HepG2 (cell line): ENCODE results near the gene CAPN9. TPM values are rescaled to one million over a fixed set of nuclear protein-coding genes. Genes with fewer than 3 reads are reported as not detected.
A peak's percentile ranks its signal among the peaks of the same experiment; 100 is the strongest.

Source experiments
- BORCS8-MEF2B ChIP-seq: sonication (generic); formaldehyde crosslinking; IDR thresholded peaks from 2 replicates; pipeline ENCODE4 v1.8.0; 2022; ENCODE audit warnings: mild to moderate bottlenecking, missing genetic modification reagents
- CBX2 ChIP-seq, 2 experiments: fragments of 200-600 bp in 1 of 2; sonication (generic); formaldehyde crosslinking in 1 of 2; IDR thresholded peaks; 2 replicates each; pipeline versions ENCODE4 v1.7.0 to v1.8.1; 2018 to 2022; ENCODE audit warnings: low read depth in 2 of 2, low read length in 1 of 2, mild to moderate bottlenecking in 1 of 2, missing genetic modification reagents in 1 of 2
- CCAR2 ChIP-seq: fragments of 200-400 bp; formaldehyde crosslinking; optimal IDR thresholded peaks from 2 replicates; pipeline ENCODE3; 2018; ENCODE audit warnings: low read depth, mild to moderate bottlenecking, low read length, moderate library complexity
- EEA1 ChIP-seq: sonication (generic); formaldehyde crosslinking; IDR thresholded peaks from 2 replicates; pipeline ENCODE4 v1.5.1; 2020; ENCODE audit warnings: mild to moderate bottlenecking, missing genetic modification reagents, borderline replicate concordance
- FOSL1 ChIP-seq: sonication (generic); formaldehyde crosslinking; IDR thresholded peaks from 2 replicates; pipeline ENCODE4 v1.9.0; 2021; ENCODE audit warnings: missing genetic modification reagents, borderline replicate concordance
- GLI4 ChIP-seq: sonication (generic); formaldehyde crosslinking; IDR thresholded peaks from 2 replicates; pipeline ENCODE4 v1.5.1; 2020; ENCODE audit warnings: missing genetic modification reagents, mild to moderate bottlenecking, moderate library complexity, borderline replicate concordance
- HMGXB4 ChIP-seq, 2 experiments: sonication (generic) in 1 of 2; formaldehyde crosslinking in 1 of 2; IDR thresholded peaks; 2 replicates each; pipeline versions ENCODE4 v1.4.0 to v1.6.1; 2018 to 2020; ENCODE audit warnings: missing genetic modification reagents in 2 of 2, borderline replicate concordance in 1 of 2, low read depth in 1 of 2, mild to moderate bottlenecking in 1 of 2, missing biosample characterization in 1 of 2
- MLX ChIP-seq: IDR thresholded peaks from 2 replicates; pipeline ENCODE4 v1.6.1; 2016
- MTERF4 ChIP-seq: sonication (generic); formaldehyde crosslinking; IDR thresholded peaks from 2 replicates; pipeline ENCODE4 v1.8.0; 2023; ENCODE audit warnings: mild to moderate bottlenecking, missing genetic modification reagents
- PITX1 ChIP-seq: sonication (generic); formaldehyde crosslinking; IDR thresholded peaks from 2 replicates; pipeline ENCODE4 v1.5.1; 2020; ENCODE audit warnings: mild to moderate bottlenecking, missing genetic modification reagents
- SMAD9 ChIP-seq: sonication (generic); formaldehyde crosslinking; IDR thresholded peaks from 2 replicates; pipeline ENCODE4 v1.5.1; 2020; ENCODE audit warnings: mild to moderate bottlenecking, missing genetic modification reagents
- TP53 ChIP-seq: sonication (generic); formaldehyde crosslinking; conservative IDR thresholded peaks from 2 replicates; pipeline ENCODE4 v1.4.0; 2020; ENCODE audit warnings: missing genetic modification reagents
- TRAFD1 ChIP-seq: sonication (generic); formaldehyde crosslinking; IDR thresholded peaks from 2 replicates; pipeline ENCODE4 v1.5.1; 2020; ENCODE audit warnings: missing genetic modification reagents, mild to moderate bottlenecking, borderline replicate concordance
- XBP1 ChIP-seq: sonication (generic); formaldehyde crosslinking; IDR thresholded peaks from 2 replicates; pipeline ENCODE4 v1.5.0; 2020; ENCODE audit warnings: missing genetic modification reagents
- ZBTB20 ChIP-seq: sonication (generic); formaldehyde crosslinking; IDR thresholded peaks from 2 replicates; pipeline ENCODE4 v1.8.1; 2023; ENCODE audit warnings: missing genetic modification reagents, low read depth, mild to moderate bottlenecking, borderline replicate concordance
- ZBTB8A ChIP-seq: sonication (generic); formaldehyde crosslinking; IDR thresholded peaks from 2 replicates; pipeline ENCODE4 v1.4.0; 2020; ENCODE audit warnings: mild to moderate bottlenecking, low read depth, missing genetic modification reagents, borderline replicate concordance
- ZNF101 ChIP-seq: sonication (generic); formaldehyde crosslinking; IDR thresholded peaks from 2 replicates; pipeline ENCODE4 v1.4.0; 2020; ENCODE audit warnings: mild to moderate bottlenecking, low read depth, missing genetic modification reagents, borderline replicate concordance
- ZNF263 ChIP-seq: sonication (generic); formaldehyde crosslinking; IDR thresholded peaks from 2 replicates; pipeline ENCODE4 v1.4.0; 2020; ENCODE audit warnings: missing genetic modification reagents
- ZNF337 ChIP-seq: sonication (generic); formaldehyde crosslinking; IDR thresholded peaks from 2 replicates; pipeline ENCODE4 v1.5.1; 2020; ENCODE audit warnings: missing genetic modification reagents, low read depth, mild to moderate bottlenecking, borderline replicate concordance
- ZNF546 ChIP-seq: sonication (generic); formaldehyde crosslinking; conservative IDR thresholded peaks from 2 replicates; pipeline ENCODE4 v1.8.1; 2023; ENCODE audit warnings: mild to moderate bottlenecking, missing genetic modification reagents
- ZNF607 ChIP-seq: sonication (generic); formaldehyde crosslinking; IDR thresholded peaks from 2 replicates; pipeline ENCODE4 v1.5.1; 2020; ENCODE audit warnings: missing genetic modification reagents, mild to moderate bottlenecking, borderline replicate concordance
- ZNF703 ChIP-seq: sonication (generic); formaldehyde crosslinking; IDR thresholded peaks from 2 replicates; pipeline ENCODE4 v1.5.1; 2020; ENCODE audit warnings: missing genetic modification reagents, mild to moderate bottlenecking, moderate library complexity, borderline replicate concordance
- polyA plus RNA-seq, 8 experiments: library from polyadenylated mRNA; depleted of rRNA in 3 of 8; stranded (reverse) in 7 of 8; unstranded in 1 of 8; fragments of >200 nt; fragmentation: Illumina TruSeq in 4 of 8; extraction: Trizol in 4 of 8; gene quantifications; 2 replicates each; pipeline versions ENCODE4 v1.2.1 to v1.2.3, GENCODE V29; 2011 to 2016; ENCODE audit warnings: low read depth in 4 of 8, missing spikeins in 1 of 8, mixed read lengths in 1 of 8; ENCODE audit not compliant: insufficient read depth in 1 of 8
- total RNA-seq, 5 experiments: library from RNA; depleted of rRNA; stranded (reverse); fragments of >200 nt; fragmentation: Illumina TruSeq; extraction: Trizol; gene quantifications; 2 replicates each; pipeline ENCODE4 v1.2.3, GENCODE V29; 2016; ENCODE audit warnings: low read depth in 1 of 5

The CAPN9 gene
- total and polyA plus RNA-seq, 2 of the 13 experiments (the other 11 are each of a cell fraction or from before 2014, with no cell fraction given), result 0.04 to 0.31 TPM

GRCh38 chr1:230772457-230773395, 25.5 kb downstream of the CAPN9 start (continued):
- TF ChIP-seq MTERF4 (CRISPR knock-in tag) (peak; percentile 49; the same call in 1 of the 2 replicates), BORCS8-MEF2B (peak; percentile 55; the same call in 1 of the 2 replicates), ZNF337 (CRISPR knock-in tag) (no peak), HMGXB4 (CRISPR knock-in tag; IDR thresholded peaks at IDR 0.05; ENCODE audit: borderline replicate concordance in 1 of 2, low read depth in 1 of 2) (0 out of 4 replicates have a peak, but pooled peaks of 1 of the 2 experiments have one; percentile 22), CBX2 (IDR thresholded peaks at IDR 0.05; ENCODE audit: low read depth, low read length) (no peak), CBX2 (CRISPR knock-in tag; IDR thresholded peaks at IDR 0.05; ENCODE audit: low read depth) (no peak), ZNF263 (CRISPR knock-in tag) (0 out of 2 replicates have a peak, but pooled peaks have one; percentile 9), EEA1 (CRISPR knock-in tag) (no peak), TRAFD1 (CRISPR knock-in tag) (no peak), SMAD9 (no peak), GLI4 (CRISPR knock-in tag) (no peak), PITX1 (peak; percentile 15; the same call in 1 of the 2 replicates), ZBTB8A (CRISPR knock-in tag) (no peak), ZBTB20 (CRISPR knock-in tag) (no peak), TP53 (CRISPR knock-in tag) (no peak), ZNF703 (CRISPR knock-in tag) (no peak), ZNF101 (CRISPR knock-in tag) (no peak), MLX (CRISPR knock-in tag) (no peak), ZNF607 (CRISPR knock-in tag) (no peak), XBP1 (no peak), CCAR2 (no peak), FOSL1 (CRISPR knock-in tag) (no peak), ZNF546 (no peak)
